Measurements from ENCODE around the gene RABL2A. TPM values are rescaled to one million over a fixed set of nuclear protein-coding genes. Genes with fewer than 3 reads are reported as not detected.
A peak's percentile ranks its signal among the peaks of the same experiment; 100 is the strongest.
"Not testable (repeated sequence)": the region's sequence is repeated elsewhere in the genome, so short reads cannot be mapped to it uniquely, and the experiment has no call there.

The RABL2A gene
- total and polyA plus RNA-seq, 8 donors: 5.2 to 17.7 (median 7.8) TPM

DNA sequence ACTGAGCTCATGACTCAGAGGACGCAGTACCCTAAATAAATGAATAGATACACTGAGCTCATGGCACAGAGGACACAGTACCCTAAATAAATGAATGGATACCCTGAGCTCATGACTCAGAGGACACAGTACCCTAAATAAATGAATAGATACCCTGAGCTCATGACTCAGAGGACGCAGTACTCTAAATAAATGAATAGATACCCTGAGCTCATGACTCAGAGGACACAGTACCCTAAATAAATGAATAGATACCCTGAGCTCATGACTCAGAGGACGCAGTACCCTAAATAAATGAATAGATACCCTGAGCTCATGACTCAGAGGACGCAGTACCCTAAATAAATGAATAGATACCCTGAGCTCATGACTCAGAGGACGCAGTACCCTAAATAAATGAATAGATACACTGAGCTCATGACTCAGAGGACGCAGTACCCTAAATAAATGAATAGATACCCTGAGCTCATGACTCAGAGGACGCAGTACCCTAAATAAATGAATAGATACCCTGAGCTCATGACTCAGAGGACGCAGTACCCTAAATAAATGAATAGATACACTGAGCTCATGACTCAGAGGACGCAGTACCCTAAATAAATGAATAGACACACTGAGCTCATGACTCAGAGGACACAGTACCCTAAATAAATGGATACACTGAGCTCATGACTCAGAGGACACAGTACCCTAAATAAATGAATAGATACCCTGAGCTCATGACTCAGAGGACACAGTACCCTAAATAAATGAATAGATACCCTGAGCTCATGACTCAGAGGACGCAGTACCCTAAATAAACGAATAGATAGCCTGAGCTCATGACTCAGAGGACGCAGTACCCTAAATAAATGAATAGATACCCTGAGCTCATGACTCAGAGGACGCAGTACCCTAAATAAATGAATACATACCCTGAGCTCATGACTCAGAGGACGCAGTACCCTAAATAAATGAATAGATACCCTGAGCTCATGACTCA lies 24.1 kb downstream of the RABL2A start:
- DNase-seq; H3K27ac ChIP-seq; H3K27me3 ChIP-seq; H3K9me3 ChIP-seq; FAIRE-seq; H3K36me3 ChIP-seq; H3K4me1 ChIP-seq; H3K4me3 ChIP-seq; ATAC-seq; intact Hi-C loops (cut with DNase I): not testable (repeated sequence)
- WGBS, 2 donors: 45 to 64% methylated on average over 7 to 8 of the region's 14 CpGs

DNA sequence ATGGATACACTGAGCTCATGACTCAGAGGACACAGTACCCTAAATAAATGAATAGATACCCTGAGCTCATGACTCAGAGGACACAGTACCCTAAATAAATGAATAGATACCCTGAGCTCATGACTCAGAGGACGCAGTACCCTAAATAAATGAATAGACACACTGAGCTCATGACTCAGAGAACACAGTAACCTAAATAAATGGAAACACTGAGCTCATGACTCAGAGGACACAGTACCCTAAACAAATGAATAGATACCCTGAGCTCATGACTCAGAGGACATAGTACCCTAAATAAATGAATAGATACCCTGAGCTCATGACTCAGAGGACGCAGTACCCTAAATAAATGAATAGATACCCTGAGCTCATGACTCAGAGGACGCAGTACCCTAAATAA lies 25.5 kb downstream of the RABL2A start:
- DNase-seq; ATAC-seq; intact Hi-C loops (cut with DNase I); H3K4me1 ChIP-seq; H3K27ac ChIP-seq; H3K27me3 ChIP-seq; H3K36me3 ChIP-seq; H3K9me3 ChIP-seq; FAIRE-seq; H3K4me3 ChIP-seq: not testable (repeated sequence)
- 43 to 45% methylated on average over 1 to 2 of the region's 3 CpGs for WGBS, 2 donors

- FAIRE-seq; ATAC-seq; intact Hi-C loops (cut with DNase I); H3K4me1 ChIP-seq; H3K9me3 ChIP-seq; H3K4me3 ChIP-seq; H3K27ac ChIP-seq; H3K27me3 ChIP-seq; H3K36me3 ChIP-seq; DNase-seq: not testable (repeated sequence)
- WGBS, 2 donors: 65 to 84% methylated on average over 22 to 27 of the region's 27 CpGs
Observed at GRCh38 chr2:113656031-113656624, 29.1 kb downstream of the RABL2A start.

GRCh38 chr2:113657735-113658134 lies 30.7 kb downstream of the RABL2A start:
- H3K4me1 ChIP-seq; H3K27ac ChIP-seq; H3K4me3 ChIP-seq; intact Hi-C loops (cut with DNase I); ATAC-seq; FAIRE-seq; H3K9me3 ChIP-seq; H3K36me3 ChIP-seq; DNase-seq; H3K27me3 ChIP-seq: not testable (repeated sequence)
- 87 to 88% methylated on average over 17 of the region's 17 CpGs for WGBS, 2 donors

GRCh38 chr2:113663285-113664060 lies 36.4 kb downstream of the RABL2A start:
- WGBS, 2 donors: 58 to 65% methylated on average over 10 of the region's 10 CpGs
- H3K4me3 ChIP-seq; DNase-seq; intact Hi-C loops (cut with DNase I); H3K4me1 ChIP-seq; ATAC-seq; H3K9me3 ChIP-seq; H3K36me3 ChIP-seq; H3K27me3 ChIP-seq; H3K27ac ChIP-seq; FAIRE-seq: not testable (repeated sequence)

GRCh38 chr2:113664761-113665533 lies 37.9 kb downstream of the RABL2A start:
- H3K27ac ChIP-seq: not testable (repeated sequence)

GRCh38 chr2:113669013-113669412 lies 41.9 kb downstream of the RABL2A start:
- H3K4me1 ChIP-seq; H3K36me3 ChIP-seq; ATAC-seq; H3K9me3 ChIP-seq; H3K27me3 ChIP-seq; FAIRE-seq; intact Hi-C loops (cut with DNase I); H3K4me3 ChIP-seq; H3K27ac ChIP-seq: not testable (repeated sequence)
- peak in 1 of 6 donors; percentile 50 for DNase-seq
- 89% methylated on average over 17 to 21 of the region's 21 CpGs for WGBS, 2 donors

More at GRCh38 chr2:113664761-113665533, 37.9 kb downstream of the RABL2A start:
- H3K36me3 ChIP-seq; H3K27me3 ChIP-seq; H3K4me1 ChIP-seq; FAIRE-seq; intact Hi-C loops (cut with DNase I); ATAC-seq; H3K4me3 ChIP-seq; DNase-seq; H3K9me3 ChIP-seq: not testable (repeated sequence)
- WGBS, 2 donors: 71 to 86% methylated on average over 6 of the region's 6 CpGs

Measured in pancreas (tissue), 10 donors.